Prostate gland (tissue), 2 donors: ENCODE data around the gene ARHGEF18.

Experiments used
- CTCF ChIP-seq, 4 experiments: fragments of 200-600 bp in 2 of 4; fragments of 450-650 bp in 2 of 4; sonication (generic) in 2 of 4; IDR thresholded peaks; 1 replicate in 3 of 4; 2 replicates in 1 of 4; pipeline ENCODE4 v1.5.1; 2016 to 2019; ENCODE audit warnings: antibody characterized with exemption in 4 of 4, mild to moderate bottlenecking in 2 of 4, moderate library complexity in 2 of 4
- POLR2A ChIP-seq: fragments of 450-650 bp; IDR thresholded peaks from one replicate; pipeline ENCODE4 v1.6.1; 2016; ENCODE audit warnings: antibody characterized with exemption, mild to moderate bottlenecking

GRCh38 chr19:7368456-7368855 is 19.7 kb downstream of the ARHGEF18 start:
- TF ChIP-seq CTCF (IDR thresholded peaks at IDR 0.05) (no peak), POLR2A (no peak)
